Activated CD4-positive, alpha-beta T cell treated with anti-CD3 and anti-CD28 coated beads for 4 hours (primary cell): Measurements from ENCODE around the gene CCND2.
A peak's percentile ranks its signal among the peaks of the same experiment; 100 is the strongest.

ENCODE experiments used
- DNase-seq, 2 donors: peaks; one replicate each; pipeline ENCODE4 v3.0.0-alpha.2; 2020

CCND2 gene

DNA sequence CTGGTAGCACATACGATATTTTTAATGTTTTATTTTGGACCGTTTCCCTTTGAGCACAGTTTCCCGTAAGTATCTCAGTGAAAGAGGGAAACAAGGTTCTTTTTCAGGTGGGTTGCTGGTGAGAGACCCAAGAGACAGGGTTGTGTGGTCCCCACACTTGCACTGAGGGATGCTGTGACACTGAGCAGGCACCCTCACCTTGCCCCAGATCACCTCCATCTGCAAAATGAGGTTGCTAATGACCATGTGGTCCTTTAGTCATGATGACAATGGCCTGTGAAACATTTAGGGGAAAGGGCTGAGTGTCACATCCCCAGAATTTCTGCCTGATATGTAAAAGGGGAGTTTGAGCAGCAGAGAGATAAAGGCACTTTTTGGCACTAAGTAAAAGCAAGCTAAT is 4.3 kb downstream of the CCND2 start:
- no peak for DNase-seq

- DNase-seq: no peak
These were observed 5.0 kb downstream of the CCND2 start for GRCh38 chr12:4278329-4279197.

DNA sequence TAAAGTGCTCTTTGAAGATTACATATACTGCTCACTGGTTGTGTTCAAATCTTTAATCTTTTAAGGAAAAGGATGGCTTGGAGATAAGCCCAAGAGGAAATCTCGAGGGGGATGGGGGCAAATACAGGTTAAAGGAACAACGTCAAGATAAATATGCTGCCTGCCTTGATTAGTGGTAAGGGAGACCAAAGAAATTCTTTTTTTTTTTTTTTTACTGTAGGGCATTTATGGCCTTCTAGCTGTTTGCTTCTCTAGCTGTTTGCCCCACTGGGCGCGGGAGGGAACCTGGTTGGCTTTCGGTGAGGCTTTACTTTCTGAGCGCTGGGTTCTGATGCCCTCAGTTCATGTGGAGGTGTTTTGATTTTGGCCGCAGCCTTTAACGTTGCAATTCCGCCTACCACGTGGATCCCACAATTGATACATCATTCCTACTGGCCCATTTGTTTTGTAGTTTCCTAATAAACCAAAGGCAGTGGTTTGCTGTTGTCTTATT is 5.7 kb downstream of the CCND2 start:
- no peak for DNase-seq

GRCh38 chr12:4280351-4281163 is 7.0 kb downstream of the CCND2 start:
- DNase-seq: no peak

GRCh38 chr12:4281173-4281654 is 7.7 kb downstream of the CCND2 start:
- no peak for DNase-seq

- DNase-seq: no peak
These were observed 8.7 kb downstream of the CCND2 start for GRCh38 chr12:4282103-4282891.

- DNase-seq: no peak
These were observed 9.4 kb downstream of the CCND2 start for GRCh38 chr12:4282892-4283511.

GRCh38 chr12:4283512-4284255 is 10.1 kb downstream of the CCND2 start:
- DNase-seq: no peak

- no peak for DNase-seq
These were observed 10.7 kb downstream of the CCND2 start for GRCh38 chr12:4284306-4284705.

DNA sequence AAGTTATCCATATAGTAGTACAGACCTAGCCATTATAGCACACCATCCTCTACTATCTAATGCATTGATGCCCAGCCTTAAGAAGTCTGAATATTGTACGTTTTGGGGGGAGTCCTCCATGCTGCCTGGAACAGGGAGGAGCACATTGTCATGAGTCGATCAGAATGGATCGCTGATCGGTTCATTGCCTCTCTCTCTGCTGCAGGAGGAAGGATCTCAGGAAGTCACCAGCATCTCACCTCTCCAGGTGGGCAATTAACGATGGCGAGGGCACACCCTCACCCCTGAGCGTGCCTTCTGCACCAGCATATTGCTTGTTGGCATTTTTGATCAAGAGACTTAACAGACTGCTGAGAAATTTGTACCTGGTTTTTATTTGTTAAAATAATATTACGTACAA is 11.5 kb downstream of the CCND2 start:
- no peak for DNase-seq

GRCh38 chr12:4286228-4286627 is 12.7 kb downstream of the CCND2 start:
- no peak for DNase-seq

- DNase-seq: no peak
These were observed 13.3 kb downstream of the CCND2 start for GRCh38 chr12:4286771-4287317.

- peak in 1 of 2 donors; percentile 18 for DNase-seq
These were observed 14.0 kb downstream of the CCND2 start for GRCh38 chr12:4287325-4288211.

- no peak for DNase-seq
These were observed 15.0 kb downstream of the CCND2 start for GRCh38 chr12:4288296-4289131.

GRCh38 chr12:4289231-4289878 is 15.8 kb downstream of the CCND2 start:
- DNase-seq: no peak

GRCh38 chr12:4289998-4290790 is 16.6 kb downstream of the CCND2 start:
- no peak for DNase-seq

DNA sequence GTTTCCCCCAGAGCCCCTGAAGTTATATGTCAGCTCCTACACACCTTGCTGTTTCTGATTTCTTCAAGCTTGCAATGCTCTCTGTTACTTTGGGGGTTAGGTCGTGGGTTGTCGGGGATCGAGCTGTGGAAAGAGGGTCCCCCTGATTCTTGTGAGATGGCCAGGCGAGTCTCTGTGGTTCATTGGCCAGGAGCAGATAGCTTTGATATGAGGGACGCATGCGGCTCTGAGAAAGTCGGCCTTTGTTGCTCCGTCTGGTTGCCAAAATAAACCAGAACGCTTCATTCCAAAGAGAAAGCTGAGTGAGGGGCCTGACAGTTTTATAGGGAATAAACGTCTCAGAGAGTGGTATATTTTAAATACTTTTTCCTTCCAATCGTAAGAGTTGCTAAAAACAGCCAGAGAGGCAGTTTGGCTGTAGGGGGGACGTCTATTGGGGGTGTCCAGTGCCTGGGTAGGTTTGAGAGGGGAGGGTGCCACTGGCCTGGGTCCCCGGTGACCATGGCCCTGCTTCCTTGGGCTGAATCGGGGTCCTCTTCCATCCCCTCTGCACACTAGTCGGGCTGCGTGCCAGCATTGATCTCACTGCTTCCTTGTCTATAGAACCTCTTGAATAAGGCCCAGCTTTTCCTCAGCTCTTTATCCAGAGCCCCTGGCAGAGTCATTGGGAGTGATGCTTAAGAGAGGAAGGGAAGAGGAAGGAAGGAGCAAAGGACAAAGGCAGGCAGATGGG is 18.9 kb downstream of the CCND2 start:
- DNase-seq: no peak
